HepG2 (cell line): Measurements from ENCODE around the gene DDX24. TPM values are rescaled to one million over a fixed set of nuclear protein-coding genes. Genes with fewer than 3 reads are reported as not detected.
A peak's percentile ranks its signal among the peaks of the same experiment; 100 is the strongest.

Experiments used
- ATAC-seq: fragments of 200-7000 bp; cut with Tn5 transposase; 3 replicates; pipeline ENCODE4 v1.9.1; 2020; ENCODE audit warnings: mild to moderate bottlenecking, moderate library complexity
- BruUV-seq: library from RNA; stranded (reverse); fragments of 400-500 nt; replicated peaks from 2 replicates; lab custom pipeline; 2021; lab: Mats Ljungman, UMichigan
- CTCF ChIA-PET: fragments of 300-600 bp; formaldehyde crosslinking; extraction: SDS; loops from one replicate; lab custom pipeline; 2021; ENCODE audit warnings: low total read pairs, inconsistent platforms, low intra/inter-chr PET ratio; lab: Yijun Ruan, JAX
- POLR2A ChIA-PET: fragments of 350-600 bp; sonication (Branson Sonifier 250); formaldehyde crosslinking; loops from one replicate; lab custom pipeline; 2020; ENCODE audit warnings: antibody characterized with exemption, inconsistent platforms; lab: Yijun Ruan, JAX
- DNase-seq: peaks from one replicate; pipeline ENCODE4 v3.0.0-alpha.2; 2015; ENCODE audit warnings: low spot score
- FAIRE-seq: peaks from 3 replicates; lab custom pipeline; 2011; peaks lifted over from hg19 to GRCh38; lab: Jason Lieb, UNC
- H2AFZ ChIP-seq: one replicate; pipeline ENCODE4 v1.6.1; 2011; ENCODE audit warnings: low read length, inconsistent platforms
- H3K27ac ChIP-seq: fragments of 300-600 bp; 3 replicates; pipeline ENCODE4 v1.8.0; 2011; ENCODE audit warnings: mixed run types, mild to moderate bottlenecking, mixed read lengths, low read length, inconsistent platforms; ENCODE audit not compliant: insufficient read depth; ENCODE audit errors: extremely low read length
- H3K27me3 ChIP-seq, 2 experiments: fragments of 200-600 bp in 1 of 2; 2 replicates in 1 of 2; 3 replicates in 1 of 2; pipeline versions ENCODE4 v1.6.0 to v1.8.0; 2011; ENCODE audit warnings: low read length in 2 of 2, mild to moderate bottlenecking in 2 of 2, moderate library complexity in 2 of 2, inconsistent platforms in 1 of 2; ENCODE audit not compliant: insufficient read depth in 2 of 2, control insufficient read depth in 1 of 2
- H3K36me3 ChIP-seq, 2 experiments: fragments of 200-600 bp in 1 of 2; replicated peaks in 1 of 2; 2 replicates in 1 of 2; 3 replicates in 1 of 2; pipeline versions ENCODE4 v1.5.1 to v1.8.0; 2011; ENCODE audit warnings: low read length in 2 of 2, inconsistent platforms in 1 of 2; ENCODE audit not compliant: insufficient read depth in 2 of 2, control insufficient read depth in 1 of 2
- H3K4me1 ChIP-seq: 2 replicates; pipeline ENCODE4 v1.5.1; 2012; ENCODE audit warnings: low read length, inconsistent platforms; ENCODE audit not compliant: insufficient read depth
- H3K4me2 ChIP-seq: 2 replicates; pipeline ENCODE4 v1.6.0; 2011; ENCODE audit warnings: low read depth, low read length, inconsistent platforms
- H3K4me3 ChIP-seq, 3 experiments: fragments of 200-600 bp in 1 of 3; sonication (generic), shearing (Covaris generic) in 1 of 3; replicated peaks in 1 of 3; 2 replicates each; pipeline ENCODE4 v1.5.1; 2011 to 2016; ENCODE audit warnings: low read length in 3 of 3, inconsistent platforms in 2 of 3, low read depth in 2 of 3, mild to moderate bottlenecking in 2 of 3, control low read depth in 1 of 3, mixed read lengths in 1 of 3; ENCODE audit not compliant: insufficient read depth in 1 of 3
- H3K79me2 ChIP-seq: one replicate; pipeline ENCODE4 v1.6.1; 2011; ENCODE audit warnings: low read length, inconsistent platforms; ENCODE audit not compliant: insufficient read depth
- H3K9ac ChIP-seq: 2 replicates; pipeline ENCODE4 v1.6.0; 2011; ENCODE audit warnings: mild to moderate bottlenecking, low read depth, low read length, inconsistent platforms; ENCODE audit not compliant: insufficient read depth
- H3K9me3 ChIP-seq: 2 replicates; pipeline ENCODE4 v1.5.1; 2012; ENCODE audit warnings: mild to moderate bottlenecking, low read length
- H4K20me1 ChIP-seq: 2 replicates; pipeline ENCODE4 v1.6.0; 2011; ENCODE audit warnings: inconsistent platforms, mild to moderate bottlenecking, low read length, moderate library complexity; ENCODE audit not compliant: insufficient read depth
- ADNP ChIP-seq: sonication (generic); formaldehyde crosslinking; IDR thresholded peaks from 2 replicates; pipeline ENCODE4 v1.4.0; 2020; ENCODE audit warnings: missing genetic modification reagents
- ARNTL ChIP-seq: sonication (generic); formaldehyde crosslinking; IDR thresholded peaks from 2 replicates; pipeline ENCODE4 v1.4.0; 2020; ENCODE audit warnings: mild to moderate bottlenecking, missing genetic modification reagents
- CENPX ChIP-seq: sonication (generic); formaldehyde crosslinking; IDR thresholded peaks from 2 replicates; pipeline ENCODE4 v1.9.0; 2021; ENCODE audit warnings: mild to moderate bottlenecking, missing genetic modification reagents, moderate library complexity
- ETV5 ChIP-seq: IDR thresholded peaks from 2 replicates; pipeline ENCODE4 v1.6.1; 2018; ENCODE audit warnings: missing biosample characterization, missing genetic modification reagents, inconsistent platforms, borderline replicate concordance
- HOXA3 ChIP-seq: sonication (generic); formaldehyde crosslinking; IDR thresholded peaks from 2 replicates; pipeline ENCODE4 v1.5.0; 2020; ENCODE audit warnings: missing genetic modification reagents
- KLF6 ChIP-seq: IDR thresholded peaks from 2 replicates; pipeline ENCODE4 v1.8.0; 2016; ENCODE audit warnings: missing biosample characterization, missing genetic modification reagents
- MTA3 ChIP-seq: sonication (generic); formaldehyde crosslinking; IDR thresholded peaks from 2 replicates; pipeline ENCODE4 v1.4.0; 2020; ENCODE audit warnings: missing genetic modification reagents
- NFKB2 ChIP-seq: sonication (generic); formaldehyde crosslinking; IDR thresholded peaks from 2 replicates; pipeline ENCODE4 v1.4.0; 2020; ENCODE audit warnings: missing genetic modification reagents, borderline replicate concordance
- PPARG ChIP-seq: conservative IDR thresholded peaks from 2 replicates; pipeline ENCODE4 v1.6.1; 2016; ENCODE audit warnings: missing biosample characterization, missing genetic modification reagents
- RFXANK ChIP-seq: IDR thresholded peaks from 2 replicates; pipeline ENCODE4 v1.6.1; 2016
- SMAD1 ChIP-seq: sonication (generic); formaldehyde crosslinking; IDR thresholded peaks from 2 replicates; pipeline ENCODE4 v1.4.0; 2020; ENCODE audit warnings: missing genetic modification reagents, low read depth, mild to moderate bottlenecking, borderline replicate concordance
- XBP1 ChIP-seq: sonication (generic); formaldehyde crosslinking; IDR thresholded peaks from 2 replicates; pipeline ENCODE4 v1.5.0; 2020; ENCODE audit warnings: missing genetic modification reagents
- ZBTB26 ChIP-seq: IDR thresholded peaks from 2 replicates; pipeline ENCODE4 v1.6.1; 2016; ENCODE audit warnings: missing compliant biosample characterization, missing genetic modification reagents, borderline replicate concordance
- ZBTB34 ChIP-seq: sonication (generic); formaldehyde crosslinking; IDR thresholded peaks from 2 replicates; pipeline ENCODE4 v1.8.0; 2022; ENCODE audit warnings: mild to moderate bottlenecking, missing genetic modification reagents
- ZMYM3 ChIP-seq: sonication (generic); formaldehyde crosslinking; IDR thresholded peaks from 2 replicates; pipeline ENCODE4 v1.5.1; 2020; ENCODE audit warnings: mild to moderate bottlenecking, missing genetic modification reagents
- ZNF503 ChIP-seq: sonication (generic); formaldehyde crosslinking; IDR thresholded peaks from 2 replicates; pipeline ENCODE4 v1.4.0; 2020; ENCODE audit warnings: missing genetic modification reagents
- ZNF550 ChIP-seq: sonication (generic); formaldehyde crosslinking; IDR thresholded peaks from 2 replicates; pipeline ENCODE4 v1.4.0; 2020; ENCODE audit warnings: mild to moderate bottlenecking, missing genetic modification reagents, borderline replicate concordance
- ZNF616 ChIP-seq: sonication (generic); formaldehyde crosslinking; IDR thresholded peaks from 2 replicates; pipeline ENCODE4 v1.5.0; 2020; ENCODE audit warnings: low read depth, mild to moderate bottlenecking, missing genetic modification reagents
- ZNF704 ChIP-seq: sonication (generic); formaldehyde crosslinking; IDR thresholded peaks from 2 replicates; pipeline ENCODE4 v1.8.1; 2023; ENCODE audit warnings: mild to moderate bottlenecking, inconsistent platforms, moderate library complexity, missing genetic modification reagents, borderline replicate concordance
- WGBS: methylation state at CpG from one replicate; pipeline ENCODE4 v1.1.6; 2017; ENCODE audit warnings: low lambda C conversion rate; 5-methylcytosine and 5-hydroxymethylcytosine counted together
- in situ Hi-C: cut with HindIII; loops from 2 replicates; pipeline ENCODE4 v1.10.0; 2017; ENCODE audit warnings: low pct_unique_long_range_greater_than_20kb; ENCODE audit not compliant: extremely low pct_ligation_motif_present
- intact Hi-C: fragments of 100-400 bp; cut with micrococcal nuclease; formaldehyde crosslinking; loops from one replicate; pipeline ENCODE4 v1.10.0; 2022; ENCODE audit not compliant: unreplicated experiment
- polyA plus RNA-seq, 8 experiments: library from polyadenylated mRNA; depleted of rRNA in 3 of 8; stranded (reverse) in 7 of 8; unstranded in 1 of 8; fragments of >200 nt; fragmentation: Illumina TruSeq in 4 of 8; extraction: Trizol in 4 of 8; gene quantifications; 2 replicates each; pipeline versions ENCODE4 v1.2.1 to v1.2.3, GENCODE V29; 2011 to 2016; ENCODE audit warnings: low read depth in 4 of 8, missing spikeins in 1 of 8, mixed read lengths in 1 of 8; ENCODE audit not compliant: insufficient read depth in 1 of 8
- total RNA-seq, 5 experiments: library from RNA; depleted of rRNA; stranded (reverse); fragments of >200 nt; fragmentation: Illumina TruSeq; extraction: Trizol; gene quantifications; 2 replicates each; pipeline ENCODE4 v1.2.3, GENCODE V29; 2016; ENCODE audit warnings: low read depth in 1 of 5

Gene DDX24
- total and polyA plus RNA-seq, 2 of the 13 experiments (the other 11 are each of a cell fraction or from before 2014, with no cell fraction given) = 67.3 to 149 TPM

GRCh38 chr14:94029671-94030203, 51.3 kb downstream of the DDX24 start (continued):
- TF ChIP-seq ZNF503 (CRISPR knock-in tag) (no peak), XBP1 (CRISPR knock-in tag) (no peak), ETV5 (CRISPR knock-in tag) (no peak), ZBTB26 (no peak), ARNTL (no peak), ZMYM3 (CRISPR knock-in tag) (peak; percentile 47; the same call in 1 of the 2 replicates)
- TF ChIP-seq, all 625 proteins: peak for 2

GRCh38 chr14:94029265-94029664, 51.7 kb downstream of the DDX24 start:
- DNase-seq (no peak), ATAC-seq (no peak)
- TF ChIP-seq SMAD1 (CRISPR knock-in tag) = no peak
- TF ChIP-seq ZNF616 (CRISPR knock-in tag) = no peak
- no peak for TF ChIP-seq MTA3 (CRISPR knock-in tag)
- TF ChIP-seq ZBTB34 (CRISPR knock-in tag) = no peak
- TF ChIP-seq RFXANK (CRISPR knock-in tag) = no peak
- TF ChIP-seq KLF6 (CRISPR knock-in tag) = no peak
- no peak for TF ChIP-seq ZNF704
- no peak for TF ChIP-seq ZNF550
- TF ChIP-seq CENPX (CRISPR knock-in tag) = no peak
- no peak for TF ChIP-seq NFKB2
- TF ChIP-seq PPARG (CRISPR knock-in tag) = no peak
- no peak for TF ChIP-seq ADNP (CRISPR knock-in tag)
- no peak for TF ChIP-seq HOXA3 (CRISPR knock-in tag)
- TF ChIP-seq, all 625 proteins: peak for 0
- WGBS = 76% methylated on average over 4 of the region's 4 CpGs
- Histone ChIP-seq H2AFZ (no peak overlapping the region), H3K27me3 (no peaks in the 10 kb centered on the region), H3K9me3 (no peaks in the 10 kb centered on the region), H3K4me3 (no peak overlapping the region), H3K4me2 (no peak overlapping the region), H4K20me1 (no peaks in the 10 kb centered on the region), H3K4me1 (peaks cover 37% of the 10 kb centered on the region), H3K9ac (no peak overlapping the region), H3K79me2 (peaks cover 2% of the 10 kb centered on the region), H3K36me3 (no peaks in the 10 kb centered on the region), H3K27ac (no peak overlapping the region)
- BruUV-seq = no TSS peak
- POLR2A ChIA-PET = interaction anchor here (1.5 to 1.8 kb wide), 3 partner anchors 10 to 70 kb away, joined by 4 to 6 read pairs (median 5); partner anchors contain the start of genes DDX24 and IFI27L1
- no peak for FAIRE-seq
- CTCF ChIA-PET = no interaction called here
- intact Hi-C loops = no loop called here
- in situ Hi-C loops = no loop called here
